ENCODE measurements around the gene TRIM72. TPM values are rescaled to one million over a fixed set of nuclear protein-coding genes. Genes with fewer than 3 reads are reported as not detected.
A peak's percentile ranks its signal among the peaks of the same experiment; 100 is the strongest.

The TRIM72 gene
- total and polyA plus RNA-seq, 2 of the 8 experiments (the other 6 are each of a cell fraction or from before 2014, with no cell fraction given): 0.57 to 2.1 TPM

DNA sequence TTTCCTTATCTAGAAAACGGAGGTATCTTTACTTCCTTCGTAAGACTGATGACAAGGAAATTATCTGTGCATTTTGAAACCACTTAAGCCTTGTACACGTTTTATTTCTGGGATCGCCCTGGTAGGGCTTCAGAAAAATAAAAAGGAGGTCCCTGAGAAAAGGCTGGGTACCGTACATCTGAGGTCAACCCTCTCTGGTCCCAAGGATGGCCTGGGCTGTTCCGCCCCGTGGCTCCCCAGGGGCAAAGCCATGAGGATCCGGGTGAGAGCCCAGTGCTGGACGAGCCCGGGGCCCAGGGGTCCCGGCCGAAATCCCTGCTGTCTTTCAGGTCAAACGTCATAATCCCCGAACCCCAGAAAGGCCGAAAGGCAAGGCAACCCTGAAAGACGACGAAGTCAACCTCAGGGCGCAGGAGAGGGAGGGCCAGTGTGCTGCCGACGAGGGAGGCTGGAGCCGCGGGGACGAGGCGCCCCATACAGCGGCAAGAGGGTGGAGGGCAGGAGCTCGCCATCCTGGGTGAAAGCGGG is 34.6 kb upstream of the TRIM72 start:
- H2BK12ac ChIP-seq (ENCODE audit: low read depth, low read length): peak overlapping the region; percentile 90; the same call in 1 of the 2 replicates
- TF ChIP-seq TCF12 (IDR thresholded peaks at IDR 0.05; ENCODE audit: low read depth, low read length) (no peak), HDAC2 (IDR thresholded peaks at IDR 0.05; ENCODE audit: borderline replicate concordance in 1 of 2, low read depth in 2 of 2, low read length in 2 of 2) (0 out of 4 replicates have a peak, but pooled peaks have one; percentile 12 to 65), TBP (IDR thresholded peaks at IDR 0.05; ENCODE audit: low read depth, low read length) (no peak), BACH1 (IDR thresholded peaks at IDR 0.05; ENCODE audit: low read length) (peak; percentile 57; the same call in 1 of the 2 replicates), RNF2 (IDR thresholded peaks at IDR 0.05; ENCODE audit: borderline replicate concordance, low read depth, low read length, missing control alignments, poor library complexity, severe bottlenecking) (no peak), SIN3A (conservative IDR thresholded peaks at IDR 0.05 in 1 of 2, IDR thresholded peaks at IDR 0.05 in 1 of 2; ENCODE audit: low read depth in 1 of 2, low read length in 2 of 2) (peak in 1 of 2 experiments; percentile 21; a peak in 1 of 4 replicates), SUZ12 (IDR thresholded peaks at IDR 0.05; ENCODE audit: low read length) (no peak), KDM4A (IDR thresholded peaks at IDR 0.05; ENCODE audit: low read depth, low read length, severe bottlenecking) (peak; percentile 16), PHF8 (conservative IDR thresholded peaks at IDR 0.05; ENCODE audit: low read depth, low read length) (peak; percentile 43)
- TF ChIP-seq, protein P1, sequence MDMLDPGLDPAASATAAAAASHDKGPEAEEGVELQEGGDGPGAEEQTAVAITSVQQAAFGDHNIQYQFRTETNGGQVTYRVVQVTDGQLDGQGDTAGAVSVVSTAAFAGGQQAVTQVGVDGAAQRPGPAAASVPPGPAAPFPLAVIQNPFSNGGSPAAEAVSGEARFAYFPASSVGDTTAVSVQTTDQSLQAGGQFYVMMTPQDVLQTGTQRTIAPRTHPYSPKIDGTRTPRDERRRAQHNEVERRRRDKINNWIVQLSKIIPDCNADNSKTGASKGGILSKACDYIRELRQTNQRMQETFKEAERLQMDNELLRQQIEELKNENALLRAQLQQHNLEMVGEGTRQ (IDR thresholded peaks at IDR 0.05; ENCODE audit: low read length): no peak

More for the DNA sequence above, 34.6 kb upstream of the TRIM72 start:
- peak overlapping the region; percentile 32; the same call in 1 of the 2 replicates for H2AK5ac ChIP-seq (ENCODE audit: low read depth, low read length)
- peaks cover 14% of the 10 kb centered on the region; the same call in 1 of the 2 replicates for H3K23me2 ChIP-seq (ENCODE audit: low read depth, low read length)
- peak overlapping the region; percentile 75 for H2BK120ac ChIP-seq (replicated peaks; ENCODE audit: low read depth, low read length)
- no peaks in the 10 kb centered on the region for H3K9me3 ChIP-seq (ENCODE audit: insufficient read depth in 2 of 2, low read depth in 1 of 2, low read length in 1 of 2)
- 7% methylated on average over 19 of the region's 27 CpGs; no CpG with 5 or more reads in 1 of the 2 experiments for WGBS, 2 experiments (ENCODE audit: extremely low coverage in 1 of 2, insufficient coverage in 1 of 2, insufficient read length in 1 of 2, insufficient replicate concordance in 2 of 2, low coverage in 1 of 2, low lambda C conversion rate in 2 of 2, missing lambda C conversion rate in 1 of 2)
- peaks cover 14 to 27% (median 21%) of the 10 kb centered on the region in 4 experiments for H3K36me3 ChIP-seq (ENCODE audit: control insufficient read depth in 2 of 4, insufficient read depth in 4 of 4, low read length in 3 of 4)
- no peak overlapping the region for H3K23ac ChIP-seq (ENCODE audit: insufficient read length)
- peak overlapping the region; percentile 97; the same call in 1 of the 2 replicates for H2BK15ac ChIP-seq (ENCODE audit: low read length)
- H2BK20ac ChIP-seq (ENCODE audit: low read length): no peak overlapping the region
- H3K9ac ChIP-seq (replicated peaks in 1 of 4; ENCODE audit: extremely low read depth in 1 of 4, low read depth in 3 of 4, low read length in 3 of 4): peak overlapping the region; percentile 36 to 99 (median 95)
- peak overlapping the region; percentile 88 for H3K56ac ChIP-seq (replicated peaks; ENCODE audit: insufficient read length, low read depth, low read length)
- peak overlapping the region; percentile 96; the same call in 1 of the 2 replicates for H4K8ac ChIP-seq (ENCODE audit: extremely low read depth, insufficient read depth, low read length)
- peak overlapping the region; percentile 92 to 93 for H3K4me2 ChIP-seq (ENCODE audit: insufficient read depth in 1 of 2, low read depth in 2 of 2, low read length in 2 of 2)
- H2BK5ac ChIP-seq (ENCODE audit: low read depth, low read length): peak overlapping the region; percentile 100
- peak overlapping the region; percentile 69 to 96 (median 86) for H3K4me3 ChIP-seq (ENCODE audit: extremely low read depth in 1 of 4, insufficient read depth in 2 of 4, low read depth in 3 of 4, low read length in 4 of 4)
- ChIA-PET CTCF (ENCODE audit: partially characterized antibody) (no interaction called here), POLR2A (ENCODE audit: partially characterized antibody) (interaction anchor here (0.5 to 6.5 kb wide), 49 partner anchors 7 to 535 kb away, joined by 3 to 272 read pairs (median 9); partner anchors contain the start of genes ARMC5, COX6A2, HSD3B7 and KAT8)
- H3K18ac ChIP-seq (ENCODE audit: extremely low read depth, low read length): peak overlapping the region; percentile 89
- H3K4me1 ChIP-seq (replicated peaks in 1 of 4; ENCODE audit: control insufficient read depth in 3 of 4, insufficient read depth in 4 of 4, low read length in 3 of 4): peaks cover 0 to 7% (median 2%) of the 10 kb centered on the region in 4 experiments; a peak in 5 of 7 replicates
- H3K14ac ChIP-seq (ENCODE audit: insufficient read length): peak overlapping the region; percentile 96
- H3K27me3 ChIP-seq (replicated peaks in 1 of 4; ENCODE audit: control insufficient read depth in 3 of 4, extremely low read depth in 1 of 4, insufficient read depth in 3 of 4, low read length in 3 of 4): no peaks in the 10 kb centered on the region
- peak overlapping the region; percentile 83 for H4K91ac ChIP-seq (replicated peaks; ENCODE audit: insufficient read length, low read length)
- peaks cover 37 to 48% of the 10 kb centered on the region in 2 experiments for H3K79me2 ChIP-seq (ENCODE audit: control insufficient read depth in 1 of 2, insufficient read depth in 2 of 2, low read length in 2 of 2)
- DNase-seq (ENCODE audit: low read depth in 1 of 2, low spot score in 2 of 2): no peak
- peaks cover 8% of the 10 kb centered on the region for H3K79me1 ChIP-seq (ENCODE audit: low read depth, low read length)
- H4K20me1 ChIP-seq (replicated peaks in 1 of 2; ENCODE audit: control insufficient read depth in 1 of 2, insufficient read depth in 2 of 2, low read length in 2 of 2): peaks cover 29 to 32% of the 10 kb centered on the region in 2 experiments
- no peak overlapping the region for H2AFZ ChIP-seq (ENCODE audit: low read length)
- H3K27ac ChIP-seq (ENCODE audit: low read depth, low read length): peak overlapping the region; percentile 99
- peak overlapping the region; percentile 99 for H3K4ac ChIP-seq (replicated peaks; ENCODE audit: insufficient read length, low read depth, low read length)
- FAIRE-seq: no peak
- H4K5ac ChIP-seq (ENCODE audit: insufficient read length, low read depth, low read length): peak overlapping the region; percentile 79

Data from H1 (cell line).